HepG2 (cell line): ENCODE data around the gene ARMH3. TPM values are rescaled to one million over a fixed set of nuclear protein-coding genes. Genes with fewer than 3 reads are reported as not detected.
"Not testable (repeated sequence)": the region's sequence is repeated elsewhere in the genome, so short reads cannot be mapped to it uniquely, and the experiment has no call there.

Source experiments
- ATAC-seq: fragments of 200-7000 bp; cut with Tn5 transposase; 3 replicates; pipeline ENCODE4 v1.9.1; 2020; ENCODE audit warnings: mild to moderate bottlenecking, moderate library complexity
- BruUV-seq: library from RNA; stranded (reverse); fragments of 400-500 nt; replicated peaks from 2 replicates; lab custom pipeline; 2021; lab: Mats Ljungman, UMichigan
- CTCF ChIA-PET: fragments of 300-600 bp; formaldehyde crosslinking; extraction: SDS; loops from one replicate; lab custom pipeline; 2021; ENCODE audit warnings: low total read pairs, inconsistent platforms, low intra/inter-chr PET ratio; lab: Yijun Ruan, JAX
- POLR2A ChIA-PET: fragments of 350-600 bp; sonication (Branson Sonifier 250); formaldehyde crosslinking; loops from one replicate; lab custom pipeline; 2020; ENCODE audit warnings: antibody characterized with exemption, inconsistent platforms; lab: Yijun Ruan, JAX
- DNase-seq: peaks from one replicate; pipeline ENCODE4 v3.0.0-alpha.2; 2015; ENCODE audit warnings: low spot score
- FAIRE-seq: peaks from 3 replicates; lab custom pipeline; 2011; peaks lifted over from hg19 to GRCh38; lab: Jason Lieb, UNC
- H2AFZ ChIP-seq: one replicate; pipeline ENCODE4 v1.6.1; 2011; ENCODE audit warnings: low read length, inconsistent platforms
- H3K27ac ChIP-seq: fragments of 300-600 bp; 3 replicates; pipeline ENCODE4 v1.8.0; 2011; ENCODE audit warnings: mixed run types, mild to moderate bottlenecking, mixed read lengths, low read length, inconsistent platforms; ENCODE audit not compliant: insufficient read depth; ENCODE audit errors: extremely low read length
- H3K27me3 ChIP-seq, 2 experiments: fragments of 200-600 bp in 1 of 2; 2 replicates in 1 of 2; 3 replicates in 1 of 2; pipeline versions ENCODE4 v1.6.0 to v1.8.0; 2011; ENCODE audit warnings: low read length in 2 of 2, mild to moderate bottlenecking in 2 of 2, moderate library complexity in 2 of 2, inconsistent platforms in 1 of 2; ENCODE audit not compliant: insufficient read depth in 2 of 2, control insufficient read depth in 1 of 2
- H3K36me3 ChIP-seq, 2 experiments: fragments of 200-600 bp in 1 of 2; replicated peaks in 1 of 2; 2 replicates in 1 of 2; 3 replicates in 1 of 2; pipeline versions ENCODE4 v1.5.1 to v1.8.0; 2011; ENCODE audit warnings: low read length in 2 of 2, inconsistent platforms in 1 of 2; ENCODE audit not compliant: insufficient read depth in 2 of 2, control insufficient read depth in 1 of 2
- H3K4me1 ChIP-seq: 2 replicates; pipeline ENCODE4 v1.5.1; 2012; ENCODE audit warnings: low read length, inconsistent platforms; ENCODE audit not compliant: insufficient read depth
- H3K4me2 ChIP-seq: 2 replicates; pipeline ENCODE4 v1.6.0; 2011; ENCODE audit warnings: low read depth, low read length, inconsistent platforms
- H3K4me3 ChIP-seq, 3 experiments: fragments of 200-600 bp in 1 of 3; sonication (generic), shearing (Covaris generic) in 1 of 3; replicated peaks in 1 of 3; 2 replicates each; pipeline ENCODE4 v1.5.1; 2011 to 2016; ENCODE audit warnings: low read length in 3 of 3, inconsistent platforms in 2 of 3, low read depth in 2 of 3, mild to moderate bottlenecking in 2 of 3, control low read depth in 1 of 3, mixed read lengths in 1 of 3; ENCODE audit not compliant: insufficient read depth in 1 of 3
- H3K79me2 ChIP-seq: one replicate; pipeline ENCODE4 v1.6.1; 2011; ENCODE audit warnings: low read length, inconsistent platforms; ENCODE audit not compliant: insufficient read depth
- H3K9ac ChIP-seq: 2 replicates; pipeline ENCODE4 v1.6.0; 2011; ENCODE audit warnings: mild to moderate bottlenecking, low read depth, low read length, inconsistent platforms; ENCODE audit not compliant: insufficient read depth
- H3K9me3 ChIP-seq: 2 replicates; pipeline ENCODE4 v1.5.1; 2012; ENCODE audit warnings: mild to moderate bottlenecking, low read length
- H4K20me1 ChIP-seq: 2 replicates; pipeline ENCODE4 v1.6.0; 2011; ENCODE audit warnings: inconsistent platforms, mild to moderate bottlenecking, low read length, moderate library complexity; ENCODE audit not compliant: insufficient read depth
- ARID2 ChIP-seq: sonication (generic); formaldehyde crosslinking; IDR thresholded peaks from 2 replicates; pipeline ENCODE4 v1.8.1; 2022; ENCODE audit warnings: mild to moderate bottlenecking, missing genetic modification reagents, borderline replicate concordance
- ARNT2 ChIP-seq: sonication (generic); formaldehyde crosslinking; IDR thresholded peaks from 2 replicates; pipeline ENCODE4 v1.8.0; 2022; ENCODE audit warnings: mild to moderate bottlenecking, low read depth, missing genetic modification reagents, moderate library complexity
- ELF4 ChIP-seq: sonication (generic); formaldehyde crosslinking; IDR thresholded peaks from 2 replicates; pipeline ENCODE4 v1.5.0; 2020; ENCODE audit warnings: missing genetic modification reagents, mild to moderate bottlenecking, moderate library complexity, borderline replicate concordance
- GABPB1 ChIP-seq: IDR thresholded peaks from 2 replicates; pipeline ENCODE4 v1.6.1; 2016; ENCODE audit warnings: mild to moderate bottlenecking, missing genetic modification reagents, moderate library complexity, missing compliant biosample characterization
- GATA4 ChIP-seq: sonication (generic); IDR thresholded peaks from 2 replicates; pipeline ENCODE4 v1.6.1; 2016; ENCODE audit warnings: antibody characterized with exemption, low read depth, borderline replicate concordance
- HES4 ChIP-seq: sonication (generic); formaldehyde crosslinking; IDR thresholded peaks from 2 replicates; pipeline ENCODE4 v1.9.0; 2021; ENCODE audit warnings: mild to moderate bottlenecking, missing genetic modification reagents, borderline replicate concordance
- KLF6 ChIP-seq: IDR thresholded peaks from 2 replicates; pipeline ENCODE4 v1.8.0; 2016; ENCODE audit warnings: missing biosample characterization, missing genetic modification reagents
- MAFK ChIP-seq, 2 experiments: IDR thresholded peaks in 1 of 2; conservative IDR thresholded peaks in 1 of 2; 2 replicates each; pipeline ENCODE4 v1.6.1; 2011; ENCODE audit warnings: improper control_type of control experiment in 2 of 2, low read length in 2 of 2
- SMC3 ChIP-seq: IDR thresholded peaks from 2 replicates; pipeline ENCODE4 v1.6.1; 2011; ENCODE audit warnings: low read length, improper control_type of control experiment
- SNRNP70 ChIP-seq: fragments of 200-400 bp; formaldehyde crosslinking; IDR thresholded peaks from 2 replicates; pipeline ENCODE4 v1.6.1; 2017; ENCODE audit warnings: mild to moderate bottlenecking, low read depth, low read length, moderate library complexity
- STAT5B ChIP-seq: sonication (generic); formaldehyde crosslinking; IDR thresholded peaks from 2 replicates; pipeline ENCODE4 v1.4.0; 2020; ENCODE audit warnings: missing genetic modification reagents
- ZNF335 ChIP-seq: sonication (generic); formaldehyde crosslinking; IDR thresholded peaks from 2 replicates; pipeline ENCODE4 v1.4.0; 2020; ENCODE audit warnings: missing genetic modification reagents
- ZNF383 ChIP-seq: sonication (generic); formaldehyde crosslinking; IDR thresholded peaks from 2 replicates; pipeline ENCODE4 v1.4.0; 2020; ENCODE audit warnings: missing genetic modification reagents, mild to moderate bottlenecking, borderline replicate concordance
- ZNF709 ChIP-seq: sonication (generic); formaldehyde crosslinking; IDR thresholded peaks from 2 replicates; pipeline ENCODE4 v1.5.0; 2020; ENCODE audit warnings: mild to moderate bottlenecking, missing genetic modification reagents
- ZNF768 ChIP-seq: sonication (generic); formaldehyde crosslinking; IDR thresholded peaks from 2 replicates; pipeline ENCODE4 v1.4.0; 2020; ENCODE audit warnings: missing genetic modification reagents
- ZSCAN30 ChIP-seq: sonication (generic); formaldehyde crosslinking; IDR thresholded peaks from 2 replicates; pipeline ENCODE4 v1.5.0; 2020; ENCODE audit warnings: mild to moderate bottlenecking, missing genetic modification reagents
- ZSCAN9 ChIP-seq: IDR thresholded peaks from 2 replicates; pipeline ENCODE4 v1.6.1; 2016; ENCODE audit warnings: borderline replicate concordance
- WGBS: methylation state at CpG from one replicate; pipeline ENCODE4 v1.1.6; 2017; ENCODE audit warnings: low lambda C conversion rate; 5-methylcytosine and 5-hydroxymethylcytosine counted together
- in situ Hi-C: cut with HindIII; loops from 2 replicates; pipeline ENCODE4 v1.10.0; 2017; ENCODE audit warnings: low pct_unique_long_range_greater_than_20kb; ENCODE audit not compliant: extremely low pct_ligation_motif_present
- intact Hi-C: fragments of 100-400 bp; cut with micrococcal nuclease; formaldehyde crosslinking; loops from one replicate; pipeline ENCODE4 v1.10.0; 2022; ENCODE audit not compliant: unreplicated experiment
- polyA plus RNA-seq, 8 experiments: library from polyadenylated mRNA; depleted of rRNA in 3 of 8; stranded (reverse) in 7 of 8; unstranded in 1 of 8; fragments of >200 nt; fragmentation: Illumina TruSeq in 4 of 8; extraction: Trizol in 4 of 8; gene quantifications; 2 replicates each; pipeline versions ENCODE4 v1.2.1 to v1.2.3, GENCODE V29; 2011 to 2016; ENCODE audit warnings: low read depth in 4 of 8, missing spikeins in 1 of 8, mixed read lengths in 1 of 8; ENCODE audit not compliant: insufficient read depth in 1 of 8
- total RNA-seq, 5 experiments: library from RNA; depleted of rRNA; stranded (reverse); fragments of >200 nt; fragmentation: Illumina TruSeq; extraction: Trizol; gene quantifications; 2 replicates each; pipeline ENCODE4 v1.2.3, GENCODE V29; 2016; ENCODE audit warnings: low read depth in 1 of 5
- TF ChIP-seq, protein P1 (sequence below): sonication (generic); formaldehyde crosslinking; IDR thresholded peaks from 2 replicates; pipeline ENCODE4 v1.5.0; 2020; ENCODE audit warnings: missing genetic modification reagents

Gene ARMH3
- total and polyA plus RNA-seq, 2 of the 13 experiments (the other 11 are each of a cell fraction or from before 2014, with no cell fraction given) = 8.4 to 16.9 TPM

DNA sequence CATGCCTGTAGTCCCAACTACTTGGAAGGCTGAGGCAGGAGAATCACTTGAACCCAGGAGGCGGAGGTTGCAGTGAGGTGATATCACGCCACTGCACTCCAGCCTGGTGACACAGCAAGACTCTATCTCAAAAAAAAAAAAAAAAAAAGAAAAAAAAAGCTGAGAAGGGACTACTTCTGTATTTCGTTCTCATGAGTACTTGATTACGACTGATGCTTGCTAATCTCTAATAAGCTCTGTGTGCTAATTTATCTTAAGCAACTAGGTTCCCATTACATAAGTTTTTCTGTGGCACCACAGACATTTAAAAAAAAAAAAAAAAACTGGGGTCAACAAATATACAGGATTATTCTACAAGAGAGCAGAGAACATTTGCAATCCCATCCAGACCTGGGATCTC lies 48.9 kb downstream of the ARMH3 start:
- H3K4me1 ChIP-seq, H3K4me3 ChIP-seq, H3K9ac ChIP-seq, H3K4me2 ChIP-seq, H3K27ac ChIP-seq, H4K20me1 ChIP-seq, H3K79me2 ChIP-seq, intact Hi-C loops, FAIRE-seq, H3K9me3 ChIP-seq, BruUV-seq, POLR2A ChIA-PET, in situ Hi-C loops, ATAC-seq, H3K27me3 ChIP-seq, CTCF ChIA-PET, H2AFZ ChIP-seq, DNase-seq: not testable (repeated sequence)
- H3K36me3 ChIP-seq = peaks cover 3 to 26% of the 10 kb centered on the region in 2 experiments
- 99% methylated on average over 4 of the region's 4 CpGs for WGBS

DNA sequence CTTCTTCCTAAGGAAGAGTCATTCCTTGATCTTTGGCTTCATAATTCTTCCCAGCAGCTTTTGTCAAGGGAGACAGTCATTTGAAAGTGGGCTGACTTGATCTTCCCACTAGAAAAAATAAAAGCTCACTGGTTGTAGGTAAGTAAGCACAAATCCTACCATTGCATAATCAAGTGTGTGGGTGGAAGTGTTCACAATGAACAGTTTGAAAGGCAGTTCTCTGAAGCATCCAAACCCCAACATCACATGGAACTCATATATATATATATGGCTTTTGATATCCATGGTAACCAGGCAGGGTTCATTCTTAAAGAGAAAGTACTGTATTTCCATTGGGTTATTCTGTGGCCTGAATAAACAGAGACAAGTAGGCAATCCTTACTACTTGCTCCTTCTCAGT lies 51.6 kb downstream of the ARMH3 start:
- Histone ChIP-seq H4K20me1 (no peaks in the 10 kb centered on the region), H2AFZ (no peak overlapping the region), H3K27ac (no peak overlapping the region), H3K27me3 (no peaks in the 10 kb centered on the region), H3K79me2 (no peaks in the 10 kb centered on the region), H3K4me3 (no peak overlapping the region), H3K4me2 (no peak overlapping the region), H3K36me3 (peaks cover 5 to 37% of the 10 kb centered on the region in 2 experiments), H3K9me3 (no peaks in the 10 kb centered on the region), H3K4me1 (peaks cover under 1% of the 10 kb centered on the region; the same call in 1 of the 2 replicates), H3K9ac (no peak overlapping the region)
- no TSS peak for BruUV-seq
- ATAC-seq (no peak), DNase-seq (no peak), FAIRE-seq (no peak)
- ChIA-PET CTCF (no interaction called here), POLR2A (no interaction called here)
- intact Hi-C loops (no loop called here), in situ Hi-C loops (no loop called here)
- TF ChIP-seq HES4 (CRISPR knock-in tag) (no peak), STAT5B (no peak), ELF4 (CRISPR knock-in tag) (no peak), SMC3 (no peak), ARNT2 (no peak), ZSCAN30 (no peak), ZSCAN9 (CRISPR knock-in tag) (no peak), SNRNP70 (no peak), MAFK (conservative IDR thresholded peaks at IDR 0.05 in 1 of 2, IDR thresholded peaks at IDR 0.05 in 1 of 2; ENCODE audit: low read length in 2 of 2) (no peak), GATA4 (no peak), ZNF768 (CRISPR knock-in tag) (no peak), GABPB1 (no peak), KLF6 (CRISPR knock-in tag) (no peak), ZNF709 (CRISPR knock-in tag) (no peak), ARID2 (CRISPR knock-in tag) (no peak), ZNF335 (CRISPR knock-in tag) (no peak), ZNF383 (CRISPR knock-in tag) (no peak)
- TF ChIP-seq, protein P1, sequence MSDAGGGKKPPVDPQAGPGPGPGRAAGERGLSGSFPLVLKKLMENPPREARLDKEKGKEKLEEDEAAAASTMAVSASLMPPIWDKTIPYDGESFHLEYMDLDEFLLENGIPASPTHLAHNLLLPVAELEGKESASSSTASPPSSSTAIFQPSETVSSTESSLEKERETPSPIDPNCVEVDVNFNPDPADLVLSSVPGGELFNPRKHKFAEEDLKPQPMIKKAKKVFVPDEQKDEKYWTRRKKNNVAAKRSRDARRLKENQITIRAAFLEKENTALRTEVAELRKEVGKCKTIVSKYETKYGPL (CRISPR knock-in tag) = no peak
